ENCODE measurements around the gene DRAM2. TPM values are rescaled to one million over a fixed set of nuclear protein-coding genes. Genes with fewer than 3 reads are reported as not detected.

The DRAM2 gene
- total RNA-seq, 1 experiment from 2014 or later = 34.4 TPM

DNA sequence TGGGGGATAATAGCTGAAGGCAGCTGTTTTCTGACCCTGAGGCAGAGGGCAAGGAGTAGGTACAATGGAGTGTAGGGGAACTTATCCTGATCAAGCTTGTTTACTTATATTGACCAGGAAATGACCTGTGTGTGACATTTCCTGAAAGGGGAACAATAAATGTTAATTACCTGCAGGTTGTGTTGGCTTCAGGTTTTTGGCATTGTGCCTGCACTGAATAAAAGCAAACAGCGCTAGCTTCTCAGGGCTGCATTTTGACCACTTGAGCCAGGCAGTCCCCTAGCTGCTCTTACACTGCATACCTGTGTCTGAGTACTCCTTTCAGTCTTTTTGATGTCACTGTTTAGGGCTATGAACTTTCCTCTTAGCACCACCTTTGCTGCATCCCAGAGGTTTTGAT is 40.6 kb downstream of the DRAM2 start:
- Mint-ChIP-seq H3K36me3 (ENCODE audit: insufficient read depth in 1 of 3, low read depth in 3 of 3) (peaks cover 23 to 51% (median 24%) of the 10 kb centered on the region in 3 experiments; a peak in 6 of 7 replicates), H3K4me3 (no peak overlapping the region), H3K9me3 (peaks cover 79 to 84% of the 10 kb centered on the region in 2 experiments), H3K27me3 (ENCODE audit: low read depth) (peaks cover 8% of the 10 kb centered on the region; the same call in 1 of the 2 replicates), H3K4me1 (no peaks in the 10 kb centered on the region), H3K27ac (no peak overlapping the region; a peak in 1 of 7 replicates)
- no peak overlapping the region for H3K56ac ChIP-seq (ENCODE audit: insufficient read length, low read depth, low read length)
- TF ChIP-seq, protein P1, sequence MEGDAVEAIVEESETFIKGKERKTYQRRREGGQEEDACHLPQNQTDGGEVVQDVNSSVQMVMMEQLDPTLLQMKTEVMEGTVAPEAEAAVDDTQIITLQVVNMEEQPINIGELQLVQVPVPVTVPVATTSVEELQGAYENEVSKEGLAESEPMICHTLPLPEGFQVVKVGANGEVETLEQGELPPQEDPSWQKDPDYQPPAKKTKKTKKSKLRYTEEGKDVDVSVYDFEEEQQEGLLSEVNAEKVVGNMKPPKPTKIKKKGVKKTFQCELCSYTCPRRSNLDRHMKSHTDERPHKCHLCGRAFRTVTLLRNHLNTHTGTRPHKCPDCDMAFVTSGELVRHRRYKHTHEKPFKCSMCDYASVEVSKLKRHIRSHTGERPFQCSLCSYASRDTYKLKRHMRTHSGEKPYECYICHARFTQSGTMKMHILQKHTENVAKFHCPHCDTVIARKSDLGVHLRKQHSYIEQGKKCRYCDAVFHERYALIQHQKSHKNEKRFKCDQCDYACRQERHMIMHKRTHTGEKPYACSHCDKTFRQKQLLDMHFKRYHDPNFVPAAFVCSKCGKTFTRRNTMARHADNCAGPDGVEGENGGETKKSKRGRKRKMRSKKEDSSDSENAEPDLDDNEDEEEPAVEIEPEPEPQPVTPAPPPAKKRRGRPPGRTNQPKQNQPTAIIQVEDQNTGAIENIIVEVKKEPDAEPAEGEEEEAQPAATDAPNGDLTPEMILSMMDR (conservative IDR thresholded peaks at IDR 0.05) = no peak
- no peak overlapping the region for H3K23ac ChIP-seq (ENCODE audit: insufficient read length, low read depth, low read length)
- no peak overlapping the region for H4K5ac ChIP-seq (ENCODE audit: insufficient read length, low read depth, low read length)
- H4K8ac ChIP-seq (replicated peaks; ENCODE audit: insufficient read length, low read depth, low read length) = no peak overlapping the region
- H4K91ac ChIP-seq (ENCODE audit: insufficient read length, low read depth, low read length) = no peak overlapping the region
- H2AFZ ChIP-seq (ENCODE audit: low read length) = no peak overlapping the region
- H3K14ac ChIP-seq (ENCODE audit: insufficient read depth, low read length) = no peak overlapping the region
- no peak overlapping the region for H2BK20ac ChIP-seq (ENCODE audit: low read depth, low read length, poor library complexity, severe bottlenecking)
- no peak for DNase-seq
- H3K79me2 ChIP-seq (ENCODE audit: insufficient read depth, low read length) = no peaks in the 10 kb centered on the region
- H2AK5ac ChIP-seq (ENCODE audit: insufficient read length, low read length) = no peak overlapping the region
- no peaks in the 10 kb centered on the region for H3K23me2 ChIP-seq (ENCODE audit: insufficient read length, low read depth, low read length, poor library complexity, severe bottlenecking)
- H2BK120ac ChIP-seq (ENCODE audit: low read depth, low read length, poor library complexity, severe bottlenecking) = no peak overlapping the region
- no peak overlapping the region for H3K27ac ChIP-seq (ENCODE audit: insufficient read length, low read depth, low read length)
- no peaks in the 10 kb centered on the region for H3K27me3 ChIP-seq (ENCODE audit: insufficient read depth, low read length)
- no peak overlapping the region for H3K9ac ChIP-seq (ENCODE audit: extremely low read depth, insufficient read length, low read length)
- no peak overlapping the region for H2BK15ac ChIP-seq (ENCODE audit: low read depth, low read length)
- no peak overlapping the region for H3K4ac ChIP-seq (ENCODE audit: low read depth, low read length)
- no peak overlapping the region for H3K18ac ChIP-seq (ENCODE audit: insufficient read length, low read depth, low read length)
- no peaks in the 10 kb centered on the region for H3K79me1 ChIP-seq (ENCODE audit: insufficient read depth, low read depth, low read length, poor library complexity, severe bottlenecking)
- no peaks in the 10 kb centered on the region for H3K4me1 ChIP-seq (ENCODE audit: insufficient read depth, low read length)
- WGBS (ENCODE audit: extremely low coverage, insufficient read length, low lambda C conversion rate) = no CpG with 5 or more reads among the region's 1 CpG
- no peak overlapping the region for H2BK12ac ChIP-seq (ENCODE audit: insufficient read length, low read depth, low read length)
- no peak overlapping the region for H3K4me2 ChIP-seq (ENCODE audit: insufficient read depth, insufficient read length, low read length)
- H3T11ph ChIP-seq (ENCODE audit: low read length) = no peak overlapping the region
- H3K9me3 ChIP-seq (ENCODE audit: control insufficient read depth, low read depth, low read length) = peaks cover 21% of the 10 kb centered on the region
- H2BK5ac ChIP-seq (ENCODE audit: insufficient read length, low read length) = no peak overlapping the region
- no peaks in the 10 kb centered on the region for H4K20me1 ChIP-seq (ENCODE audit: control insufficient read depth, insufficient read depth, insufficient read length)

Data from H9 (cell line).